ENCODE data around the gene AKR1C3.
"Not testable (repeated sequence)": the region's sequence is repeated elsewhere in the genome, so short reads cannot be mapped to it uniquely, and the experiment has no call there.

Gene AKR1C3

GRCh38 chr10:5089865-5090264, 4.3 kb upstream of the AKR1C3 start:
- DNase-seq (ENCODE audit: low read depth) = peak; percentile 65

GRCh38 chr10:5090551-5090950, 3.7 kb upstream of the AKR1C3 start:
- DNase-seq (ENCODE audit: low read depth) = no peak

GRCh38 chr10:5091196-5091595, 3.0 kb upstream of the AKR1C3 start:
- no peak for DNase-seq (ENCODE audit: low read depth)

- no peak for DNase-seq (ENCODE audit: low read depth)
Observed at GRCh38 chr10:5092375-5092774, 1.8 kb upstream of the AKR1C3 start.

- no peak for DNase-seq (ENCODE audit: low read depth)
Observed at GRCh38 chr10:5092848-5093790, 1.1 kb upstream of the AKR1C3 start.

- DNase-seq (ENCODE audit: low read depth) = no peak
Observed at GRCh38 chr10:5095687-5096086, 1.5 kb downstream of the AKR1C3 start.

- DNase-seq (ENCODE audit: low read depth) = no peak
Observed at GRCh38 chr10:5096108-5096507, 1.9 kb downstream of the AKR1C3 start.

GRCh38 chr10:5102479-5102878, 8.3 kb downstream of the AKR1C3 start:
- DNase-seq (ENCODE audit: low read depth) = not testable (repeated sequence)

GRCh38 chr10:5103481-5103880, 9.3 kb downstream of the AKR1C3 start:
- DNase-seq (ENCODE audit: low read depth) = no peak

- DNase-seq (ENCODE audit: low read depth) = no peak
Observed at GRCh38 chr10:5105626-5106025, 11.4 kb downstream of the AKR1C3 start.

GRCh38 chr10:5106553-5106952, 12.3 kb downstream of the AKR1C3 start:
- DNase-seq (ENCODE audit: low read depth) = no peak

- DNase-seq (ENCODE audit: low read depth) = no peak
Observed at GRCh38 chr10:5107860-5108526, 13.8 kb downstream of the AKR1C3 start.

- no peak for DNase-seq (ENCODE audit: low read depth)
Observed at GRCh38 chr10:5108658-5109416, 14.6 kb downstream of the AKR1C3 start.

GRCh38 chr10:5109861-5110260, 15.6 kb downstream of the AKR1C3 start:
- not testable (repeated sequence) for DNase-seq (ENCODE audit: low read depth)

- DNase-seq (ENCODE audit: low read depth) = no peak
Observed at GRCh38 chr10:5116621-5117020, 22.4 kb downstream of the AKR1C3 start.

GRCh38 chr10:5117026-5117425, 22.8 kb downstream of the AKR1C3 start:
- no peak for DNase-seq (ENCODE audit: low read depth)

- not testable (repeated sequence) for DNase-seq (ENCODE audit: low read depth)
Observed at GRCh38 chr10:5119997-5120396, 25.8 kb downstream of the AKR1C3 start.

GRCh38 chr10:5123886-5124285, 29.7 kb downstream of the AKR1C3 start:
- no peak for DNase-seq (ENCODE audit: low read depth)

- peak; percentile 16 for DNase-seq (ENCODE audit: low read depth)
Observed at GRCh38 chr10:5125315-5126044, 31.3 kb downstream of the AKR1C3 start.

GRCh38 chr10:5135581-5135980, 41.4 kb downstream of the AKR1C3 start:
- DNase-seq (ENCODE audit: low read depth) = no peak

GRCh38 chr10:5136468-5137087, 42.4 kb downstream of the AKR1C3 start:
- no peak for DNase-seq (ENCODE audit: low read depth)

Data from iris pigment epithelial cell (primary cell).